ENCODE results near the gene UTP15. TPM values are rescaled to one million over a fixed set of nuclear protein-coding genes. Genes with fewer than 3 reads are reported as not detected.

The UTP15 gene
- total RNA-seq, 1 experiment from 2014 or later = 38.8 TPM

- no peaks in the 10 kb centered on the region for H3K9me3 ChIP-seq (ENCODE audit: control insufficient read depth, insufficient read depth, low read depth, low read length)
- 0 out of 2 replicates have a peak overlapping the region, but pooled peaks have one; percentile 14 for H3K27ac ChIP-seq (ENCODE audit: low read length)
- no peaks in the 10 kb centered on the region for H3K36me3 ChIP-seq (ENCODE audit: control insufficient read depth, insufficient read depth, low read length)
- TF ChIP-seq SIN3A (IDR thresholded peaks at IDR 0.05; ENCODE audit: borderline replicate concordance, insufficient read depth, low read depth, low read length) = no peak
- no peak for TF ChIP-seq CTCF (IDR thresholded peaks at IDR 0.05)
- TF ChIP-seq POLR2AphosphoS5 (IDR thresholded peaks at IDR 0.05; ENCODE audit: low read depth, low read length) = no peak
- TF ChIP-seq REST (IDR thresholded peaks at IDR 0.05; ENCODE audit: insufficient read depth in 1 of 2, low read depth in 2 of 2, low read length in 1 of 2) = no peak
- no peak for TF ChIP-seq TCF7L2 (IDR thresholded peaks at IDR 0.05; ENCODE audit: low read depth, low read length)
- peaks cover 17% of the 10 kb centered on the region for H3K4me1 ChIP-seq (ENCODE audit: control insufficient read depth, insufficient read depth, low read length)
- ATAC-seq (no peak), DNase-seq (ENCODE audit: low read depth, low spot score) (no peak)
- in situ Hi-C loops (cut with HindIII; ENCODE audit: low pct_unique_long_range_greater_than_20kb, low sequenced_read_pairs) (no loop called here), intact Hi-C loops (cut with micrococcal nuclease; ENCODE audit: unreplicated experiment) (no loop called here)
- H3K4me3 ChIP-seq (ENCODE audit: low read depth in 2 of 2, low read length in 2 of 2) = no peak overlapping the region
- BruUV-seq (replicated peaks) = no TSS peak
- ChIA-PET CTCF (no interaction called here), POLR2A (interaction anchor here (0.7 kb wide), 1 partner anchor 24 kb away, joined by 3 read pairs; no protein-coding TSS in a partner anchor)
- H3K27me3 ChIP-seq (ENCODE audit: control insufficient read depth, insufficient read depth, low read length) = no peaks in the 10 kb centered on the region
Measured at GRCh38 chr5:73607228-73607627, 41.7 kb downstream of the UTP15 start.

- H3K9me3 ChIP-seq (ENCODE audit: control insufficient read depth, insufficient read depth, low read depth, low read length) = no peaks in the 10 kb centered on the region
- ATAC-seq (peak; percentile 72), DNase-seq (ENCODE audit: low read depth, low spot score) (no peak)
- no peak overlapping the region for H3K27ac ChIP-seq (ENCODE audit: low read length)
- ChIA-PET POLR2A (interaction anchor here (0.6 kb wide), 1 partner anchor 114 kb away, joined by 3 read pairs; no protein-coding TSS in a partner anchor), CTCF (no interaction called here)
- no peak overlapping the region for H3K4me3 ChIP-seq (ENCODE audit: low read depth in 2 of 2, low read length in 2 of 2)
- in situ Hi-C loops (cut with HindIII; ENCODE audit: low pct_unique_long_range_greater_than_20kb, low sequenced_read_pairs) (no loop called here), intact Hi-C loops (cut with micrococcal nuclease; ENCODE audit: unreplicated experiment) (no loop called here)
- no TSS peak for BruUV-seq (replicated peaks)
- TF ChIP-seq TCF7L2 (IDR thresholded peaks at IDR 0.05; ENCODE audit: low read depth, low read length) (peak; percentile 87), REST (IDR thresholded peaks at IDR 0.05; ENCODE audit: insufficient read depth in 1 of 2, low read depth in 2 of 2, low read length in 1 of 2) (no peak), POLR2AphosphoS5 (IDR thresholded peaks at IDR 0.05; ENCODE audit: low read depth, low read length) (peak; percentile 42; the same call in 1 of the 2 replicates)
- peaks cover 12% of the 10 kb centered on the region for H3K4me1 ChIP-seq (ENCODE audit: control insufficient read depth, insufficient read depth, low read length)
- H3K27me3 ChIP-seq (ENCODE audit: control insufficient read depth, insufficient read depth, low read length) = no peaks in the 10 kb centered on the region
- H3K36me3 ChIP-seq (ENCODE audit: control insufficient read depth, insufficient read depth, low read length) = no peaks in the 10 kb centered on the region
Measured at GRCh38 chr5:73612799-73613198, 47.3 kb downstream of the UTP15 start.

Measured in Panc1 (cell line).